Colonic mucosa (tissue), 4 donors: ENCODE results near the gene ACCSL. TPM values are rescaled to one million over a fixed set of nuclear protein-coding genes. Genes with fewer than 3 reads are reported as not detected.

ENCODE experiments used
- DNase-seq: peaks from one replicate; pipeline ENCODE4 v3.0.0-alpha.2; 2020
- H3K27ac ChIP-seq: fragments of 200-600 bp; one replicate; pipeline ENCODE4 v1.8.0; 2021
- H3K27me3 ChIP-seq: fragments of 200-600 bp; one replicate; pipeline ENCODE4 v1.8.0; 2021
- H3K36me3 ChIP-seq: fragments of 200-600 bp; one replicate; pipeline ENCODE4 v1.8.0; 2021
- H3K4me1 ChIP-seq: fragments of 200-600 bp; one replicate; pipeline ENCODE4 v1.8.0; 2021; ENCODE audit warnings: mild to moderate bottlenecking
- H3K4me3 ChIP-seq: fragments of 200-600 bp; one replicate; pipeline ENCODE4 v1.8.0; 2021
- H3K9ac ChIP-seq, 2 donors: one replicate each; pipeline ENCODE4 v1.7.0; 2013; ENCODE audit warnings: control low read depth in 2 of 2, low read depth in 2 of 2, low read length in 2 of 2
- H3K9me3 ChIP-seq: fragments of 200-600 bp; one replicate; pipeline ENCODE4 v1.8.0; 2021
- intact Hi-C: fragments of 100-400 bp; cut with DNase I; formaldehyde crosslinking; loops from one replicate; pipeline ENCODE4 v1.14.1; 2022
- total RNA-seq, 2 donors: library from RNA; stranded (reverse); fragmentation: NEBNext Ultra II Directional in 1 of 2; extraction: Animal tissue kit (Norgen Biotek cat#: 25700) in 1 of 2; gene quantifications; one replicate each; pipeline ENCODE4 v1.2.1, GENCODE V29; 2021
- TF ChIP-seq, protein P1 (sequence below): fragments of 200-600 bp; IDR thresholded peaks from one replicate; pipeline ENCODE4 v1.8.0; 2022; ENCODE audit warnings: antibody characterized with exemption, mild to moderate bottlenecking
- donor health status: healthy.
- donor health status: DM: no; HTN: no; CAD: no.
- donor health status: DM: no; HTN: no; CAD: no.

ACCSL gene
- total RNA-seq, 2 donors from 2014 or later, result not detected

DNA sequence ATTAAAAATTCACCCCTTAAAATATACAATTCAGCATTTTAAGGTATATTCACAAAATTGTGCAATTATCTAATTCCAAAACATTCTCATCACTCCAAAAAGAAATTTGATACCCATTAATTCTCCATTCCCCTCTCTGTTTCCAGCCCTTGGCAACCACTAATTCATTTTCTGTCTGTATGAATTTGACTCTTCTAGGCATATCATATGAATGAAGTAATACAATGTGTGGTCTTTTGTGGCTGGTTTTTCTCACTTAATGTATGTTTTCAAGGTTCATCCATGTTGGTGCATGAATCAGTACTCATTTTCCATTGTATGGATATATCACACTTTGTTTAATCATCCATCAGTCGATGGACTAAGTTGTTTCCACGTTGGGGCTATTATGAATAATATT lies 29.0 kb upstream of the ACCSL start:
- Histone ChIP-seq H3K4me1 (no peaks in the 10 kb centered on the region), H3K4me3 (no peak overlapping the region)
- intact Hi-C loops, result no loop called here

DNA sequence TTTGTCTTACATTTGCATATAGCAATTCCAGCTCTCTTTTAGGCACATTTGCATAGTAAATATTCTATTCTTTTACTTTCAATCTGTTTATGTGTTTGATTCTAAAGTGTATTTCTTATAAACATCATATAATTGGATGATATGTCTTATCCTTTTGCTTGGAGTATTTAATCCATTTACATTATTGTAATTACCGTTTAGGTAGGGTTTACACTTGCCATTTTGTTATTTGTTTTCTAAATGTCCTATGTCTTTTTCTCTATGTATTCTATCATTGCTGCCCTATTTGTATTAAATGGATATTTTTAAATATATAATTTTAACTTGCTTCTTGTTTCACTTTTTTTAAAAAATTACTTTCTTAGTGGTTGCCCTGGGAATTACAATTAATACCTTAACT lies 22.8 kb upstream of the ACCSL start:
- no peaks in the 10 kb centered on the region for H3K4me1 ChIP-seq
- no peaks in the 10 kb centered on the region for H3K27me3 ChIP-seq
- no peak overlapping the region for H3K9ac ChIP-seq
- H3K4me3 ChIP-seq, result no peak overlapping the region
- no peaks in the 10 kb centered on the region for H3K36me3 ChIP-seq
- no peak for DNase-seq
- H3K27ac ChIP-seq, result no peak overlapping the region
- H3K9me3 ChIP-seq, result no peaks in the 10 kb centered on the region
- intact Hi-C loops, result no loop called here
- TF ChIP-seq, protein P1, sequence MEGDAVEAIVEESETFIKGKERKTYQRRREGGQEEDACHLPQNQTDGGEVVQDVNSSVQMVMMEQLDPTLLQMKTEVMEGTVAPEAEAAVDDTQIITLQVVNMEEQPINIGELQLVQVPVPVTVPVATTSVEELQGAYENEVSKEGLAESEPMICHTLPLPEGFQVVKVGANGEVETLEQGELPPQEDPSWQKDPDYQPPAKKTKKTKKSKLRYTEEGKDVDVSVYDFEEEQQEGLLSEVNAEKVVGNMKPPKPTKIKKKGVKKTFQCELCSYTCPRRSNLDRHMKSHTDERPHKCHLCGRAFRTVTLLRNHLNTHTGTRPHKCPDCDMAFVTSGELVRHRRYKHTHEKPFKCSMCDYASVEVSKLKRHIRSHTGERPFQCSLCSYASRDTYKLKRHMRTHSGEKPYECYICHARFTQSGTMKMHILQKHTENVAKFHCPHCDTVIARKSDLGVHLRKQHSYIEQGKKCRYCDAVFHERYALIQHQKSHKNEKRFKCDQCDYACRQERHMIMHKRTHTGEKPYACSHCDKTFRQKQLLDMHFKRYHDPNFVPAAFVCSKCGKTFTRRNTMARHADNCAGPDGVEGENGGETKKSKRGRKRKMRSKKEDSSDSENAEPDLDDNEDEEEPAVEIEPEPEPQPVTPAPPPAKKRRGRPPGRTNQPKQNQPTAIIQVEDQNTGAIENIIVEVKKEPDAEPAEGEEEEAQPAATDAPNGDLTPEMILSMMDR, result no peak

More for the DNA sequence above, 29.0 kb upstream of the ACCSL start:
- no peak overlapping the region for H3K27ac ChIP-seq
- H3K9ac ChIP-seq, result no peak overlapping the region
- no peaks in the 10 kb centered on the region for H3K9me3 ChIP-seq
- TF ChIP-seq, protein P1, result no peak
- DNase-seq, result no peak
- no peaks in the 10 kb centered on the region for H3K36me3 ChIP-seq
- no peaks in the 10 kb centered on the region for H3K27me3 ChIP-seq

DNA sequence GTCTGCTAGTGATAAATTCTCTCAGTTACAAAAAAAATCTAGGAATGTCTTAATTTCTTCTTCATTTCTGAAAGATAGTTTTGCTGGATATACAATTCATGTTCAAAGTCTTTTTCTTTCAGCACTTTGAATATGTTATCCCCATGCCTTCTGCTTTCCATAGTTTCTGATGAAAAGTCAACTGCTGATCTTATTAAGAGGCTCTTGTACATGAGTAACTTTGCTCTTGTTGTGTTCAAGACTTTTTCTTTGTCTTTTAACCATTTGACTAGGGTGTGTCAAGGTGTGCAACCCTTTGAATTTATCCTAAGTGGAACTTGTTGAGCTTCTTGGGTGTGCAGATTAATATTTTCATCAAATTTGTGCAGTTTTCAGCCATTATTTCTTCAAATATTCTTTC lies 22.1 kb upstream of the ACCSL start:
- H3K27ac ChIP-seq, result no peak overlapping the region
- intact Hi-C loops, result no loop called here
- no peaks in the 10 kb centered on the region for H3K4me1 ChIP-seq
- TF ChIP-seq, protein P1, result no peak
- no peaks in the 10 kb centered on the region for H3K36me3 ChIP-seq
- no peak overlapping the region for H3K4me3 ChIP-seq
- H3K9me3 ChIP-seq, result no peaks in the 10 kb centered on the region
- no peak overlapping the region for H3K9ac ChIP-seq
- DNase-seq, result no peak
- H3K27me3 ChIP-seq, result no peaks in the 10 kb centered on the region

DNA sequence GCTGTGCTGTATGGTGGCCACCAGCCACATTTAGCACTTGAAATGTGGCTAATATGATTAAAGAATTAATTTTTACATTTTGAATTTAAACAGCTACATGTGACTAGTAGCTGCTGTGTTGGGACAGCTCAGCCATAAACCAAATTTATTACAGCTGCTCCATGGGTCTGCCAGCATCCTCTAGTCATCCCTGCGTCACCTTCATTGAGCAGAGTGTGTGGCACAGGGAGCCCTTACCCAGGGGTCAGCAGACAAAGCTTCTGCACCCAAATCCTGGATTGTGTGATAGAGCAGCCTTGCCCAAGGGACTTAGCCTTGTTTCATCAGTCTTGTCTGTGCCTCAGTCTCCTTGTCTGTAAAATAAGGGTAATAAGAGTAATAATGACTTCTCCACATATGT lies 19.4 kb upstream of the ACCSL start:
- intact Hi-C loops, result no loop called here
- H3K27me3 ChIP-seq, result no peaks in the 10 kb centered on the region
- H3K27ac ChIP-seq, result no peak overlapping the region
- no peaks in the 10 kb centered on the region for H3K9me3 ChIP-seq
- no peaks in the 10 kb centered on the region for H3K4me1 ChIP-seq
- H3K9ac ChIP-seq, result no peak overlapping the region
- no peaks in the 10 kb centered on the region for H3K36me3 ChIP-seq
- H3K4me3 ChIP-seq, result no peak overlapping the region
- no peak for DNase-seq
- TF ChIP-seq, protein P1, result no peak

DNA sequence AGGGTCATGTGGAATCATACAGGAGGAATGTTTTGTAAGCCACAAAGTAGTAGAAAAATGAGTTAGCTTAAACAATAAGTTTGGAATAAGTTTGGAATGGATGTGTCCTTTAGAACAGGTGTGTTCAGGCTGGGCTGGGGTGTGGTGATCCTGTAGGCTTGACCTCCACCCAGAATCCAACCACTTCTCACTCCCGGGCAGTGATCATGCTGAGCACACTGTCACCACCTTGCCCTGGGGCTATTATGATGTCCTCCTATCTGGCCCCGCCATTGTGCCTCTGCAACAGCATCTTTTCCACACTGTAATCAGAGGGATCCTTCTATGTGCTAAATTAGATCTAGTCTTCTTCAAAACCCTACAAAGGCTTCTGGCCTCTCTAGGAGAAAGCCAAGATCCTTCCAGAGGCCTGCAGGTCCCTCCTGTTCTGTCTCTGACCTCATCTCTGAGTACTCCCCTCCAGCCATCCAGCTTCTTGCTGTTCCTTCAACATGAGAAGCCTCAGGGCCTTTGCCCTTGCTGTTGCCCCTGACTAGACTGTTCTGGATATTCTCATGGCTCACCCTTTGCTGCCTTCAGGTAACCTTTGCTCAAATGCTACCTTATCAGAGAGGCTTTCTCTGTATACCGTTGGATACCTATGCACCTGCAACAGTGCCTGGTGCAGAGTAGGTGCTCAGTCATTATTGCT lies 18.8 kb upstream of the ACCSL start:
- Histone ChIP-seq H3K4me1 (no peaks in the 10 kb centered on the region), H3K27me3 (no peaks in the 10 kb centered on the region), H3K36me3 (no peaks in the 10 kb centered on the region), H3K9me3 (no peaks in the 10 kb centered on the region), H3K4me3 (no peak overlapping the region), H3K27ac (no peak overlapping the region), H3K9ac (no peak overlapping the region)
- intact Hi-C loops, result no loop called here
- no peak for DNase-seq
- TF ChIP-seq, protein P1, result no peak
